IPS-NIHi11 (cell line): ENCODE data around the gene SMIM34.
"Not testable (repeated sequence)": the region's sequence is repeated elsewhere in the genome, so short reads cannot be mapped to it uniquely, and the experiment has no call there.

Source experiments
- DNase-seq: peaks from one replicate; pipeline ENCODE4 v3.0.0; 2012; ENCODE audit warnings: mixed read lengths, low spot score

SMIM34 gene, protein sequence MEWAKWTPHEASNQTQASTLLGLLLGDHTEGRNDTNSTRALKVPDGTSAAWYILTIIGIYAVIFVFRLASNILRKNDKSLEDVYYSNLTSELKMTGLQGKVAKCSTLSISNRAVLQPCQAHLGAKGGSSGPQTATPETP

DNA sequence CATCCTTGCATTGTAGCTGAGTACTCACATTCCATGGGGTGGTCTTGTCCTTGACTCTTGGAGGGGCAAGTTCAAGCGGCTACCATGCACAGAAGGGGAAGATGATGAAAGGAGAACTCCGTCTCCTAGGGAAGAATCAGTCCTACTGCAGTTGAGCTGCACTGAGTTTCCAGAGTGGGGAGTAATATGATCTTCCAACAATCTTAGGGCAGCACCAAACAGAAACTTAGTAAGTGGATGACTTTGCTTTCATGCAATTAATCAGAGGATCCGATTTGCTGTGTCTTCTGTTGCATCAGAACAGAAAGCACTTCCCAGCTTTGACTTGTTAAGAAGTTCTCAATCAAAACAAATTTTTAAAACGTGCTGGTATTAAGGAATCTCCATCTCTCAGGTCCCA, at the start of gene SMIM34:
Gene SMIM34 (minus strand): TSS at position 147 of the 400 bp plus-strand sequence. CDS start 112 bp downstream, at position 35.
- DNase-seq: not testable (repeated sequence)

DNA sequence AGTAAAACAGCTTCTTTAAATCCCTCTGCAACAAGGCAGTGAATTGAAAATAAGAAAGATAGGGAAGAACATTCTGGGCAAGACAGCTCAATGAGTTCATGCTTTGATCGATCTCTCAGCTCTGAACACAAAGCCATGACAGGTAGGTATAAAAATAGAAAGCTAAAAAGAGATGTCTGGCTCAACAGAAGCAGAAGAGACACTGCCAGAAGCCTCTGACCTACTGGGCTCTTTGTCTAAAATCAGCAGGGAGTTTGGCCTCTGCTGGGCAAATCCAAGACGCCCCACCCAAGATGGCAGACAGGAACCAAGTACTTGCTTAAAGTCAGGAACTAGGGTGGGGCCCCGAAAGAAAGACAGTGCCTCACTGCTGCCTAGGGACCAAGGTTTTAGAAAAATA, 43.6 kb upstream of the SMIM34 start:
- not testable (repeated sequence) for DNase-seq

DNA sequence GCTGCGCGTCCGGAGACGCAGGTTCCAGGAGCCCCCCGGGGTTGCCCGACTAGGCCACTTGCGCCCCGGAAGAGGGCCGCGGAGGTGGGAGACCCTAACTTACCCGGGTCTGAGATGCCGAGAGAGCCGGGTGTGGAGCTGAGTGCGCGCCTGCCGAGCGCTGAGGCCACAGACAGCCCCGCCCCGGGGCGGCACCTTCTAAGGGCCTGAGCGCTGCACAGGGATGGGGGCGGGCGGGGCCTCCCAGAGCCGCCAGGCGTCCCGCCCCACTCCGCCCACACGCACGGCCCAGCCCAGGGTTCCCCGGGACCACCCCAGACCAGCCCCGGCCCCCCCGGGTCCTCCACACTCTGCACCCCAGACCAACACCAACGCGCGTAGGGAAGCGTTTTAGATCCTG, 35.7 kb upstream of the SMIM34 start:
- not testable (repeated sequence) for DNase-seq

DNA sequence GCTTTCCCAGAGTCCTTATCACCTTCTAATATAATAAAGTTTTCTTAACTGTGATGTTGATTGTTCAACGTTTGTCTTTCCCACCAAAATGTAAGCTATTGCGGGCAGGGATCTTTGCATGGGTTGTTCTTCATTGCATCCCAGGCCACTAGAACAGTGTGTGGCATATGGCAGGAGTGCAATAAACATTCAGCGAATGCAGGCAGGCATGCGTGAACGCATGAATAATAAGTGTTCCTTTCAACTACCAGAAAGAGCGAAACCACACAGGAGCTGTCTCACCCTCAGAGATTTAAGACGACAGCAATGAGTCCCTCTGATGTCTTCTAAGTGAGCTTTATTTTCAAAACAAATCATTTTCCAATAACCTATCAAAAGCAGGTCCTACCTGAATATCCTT, 34.5 kb upstream of the SMIM34 start:
- DNase-seq: not testable (repeated sequence)

DNA sequence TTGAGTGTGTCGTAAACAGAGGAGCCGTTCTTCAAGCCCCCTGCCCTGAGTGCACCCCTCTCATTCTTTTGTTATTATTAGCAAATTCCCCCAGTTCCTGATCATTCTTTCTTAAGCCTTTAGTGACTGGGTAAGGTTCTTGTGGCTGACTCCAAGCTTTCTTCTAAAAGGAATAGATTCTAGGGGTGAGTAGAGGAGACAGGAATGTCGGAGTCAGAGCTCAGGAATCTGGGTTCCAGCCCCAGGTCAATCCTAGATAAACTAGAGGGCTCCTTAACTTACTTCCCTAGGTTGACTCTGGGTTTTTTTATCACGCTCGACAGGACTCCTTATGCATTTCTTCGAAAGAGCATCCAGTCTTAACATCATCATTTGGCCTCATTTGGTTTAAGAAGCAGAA, 32.4 kb upstream of the SMIM34 start:
- not testable (repeated sequence) for DNase-seq

DNA sequence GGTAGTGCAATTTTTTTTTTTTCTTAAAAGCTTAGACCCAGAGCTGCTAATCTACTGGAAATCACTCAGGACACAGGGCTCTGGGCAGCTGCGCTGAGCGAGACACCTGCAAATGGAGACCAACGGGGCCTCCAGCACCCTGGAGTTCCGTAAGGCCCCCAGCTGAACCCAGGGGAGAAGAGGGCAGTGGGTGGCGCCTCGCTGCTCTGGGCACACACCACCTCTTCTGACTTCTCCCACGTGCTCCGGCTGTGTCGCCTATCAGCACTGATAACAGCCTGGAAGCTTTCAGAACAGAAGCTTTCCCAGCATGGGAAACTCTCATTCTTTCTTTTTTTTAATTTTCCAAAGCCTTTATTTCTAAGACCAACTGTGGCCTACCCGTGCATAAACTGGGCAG, 31.9 kb upstream of the SMIM34 start:
- not testable (repeated sequence) for DNase-seq

DNA sequence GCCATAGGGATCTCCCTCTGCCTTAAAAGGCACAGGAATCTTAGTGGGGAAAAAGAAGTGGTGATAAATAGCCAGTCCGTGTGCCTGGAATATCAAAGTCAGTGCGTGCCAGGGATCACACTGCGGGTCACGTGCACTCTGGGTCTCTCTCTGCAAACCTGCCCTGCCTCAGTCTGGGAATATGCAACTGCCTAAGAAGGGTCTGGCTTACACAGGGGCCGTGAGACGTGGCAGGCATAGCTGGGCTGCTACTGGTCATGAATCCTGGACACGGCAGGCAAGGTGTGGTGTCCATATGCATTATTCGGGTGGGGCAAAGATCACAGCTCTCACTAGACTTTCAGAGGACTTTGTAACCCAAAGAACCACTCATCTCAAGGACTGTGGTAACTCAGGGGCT, 23.3 kb upstream of the SMIM34 start:
- not testable (repeated sequence) for DNase-seq

DNA sequence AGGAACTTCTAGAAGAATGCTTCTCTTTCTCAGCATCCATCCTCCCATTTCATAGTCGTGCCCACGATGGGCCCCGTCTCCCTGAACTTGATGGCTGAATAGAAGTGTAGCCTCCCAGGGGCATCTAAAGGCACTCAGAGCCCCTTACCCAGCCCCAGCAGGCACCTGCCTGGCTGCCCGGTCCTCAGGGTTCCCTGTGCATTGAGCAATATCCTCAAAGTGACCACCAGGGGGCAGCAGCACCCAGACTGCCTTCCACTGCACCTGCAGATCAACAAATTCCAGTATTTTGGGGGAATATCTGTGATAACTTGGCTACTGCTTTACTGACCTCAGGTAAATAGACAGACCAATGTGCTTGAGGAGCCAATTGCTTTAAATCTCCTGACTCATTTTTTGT, 19.7 kb upstream of the SMIM34 start:
- not testable (repeated sequence) for DNase-seq

DNA sequence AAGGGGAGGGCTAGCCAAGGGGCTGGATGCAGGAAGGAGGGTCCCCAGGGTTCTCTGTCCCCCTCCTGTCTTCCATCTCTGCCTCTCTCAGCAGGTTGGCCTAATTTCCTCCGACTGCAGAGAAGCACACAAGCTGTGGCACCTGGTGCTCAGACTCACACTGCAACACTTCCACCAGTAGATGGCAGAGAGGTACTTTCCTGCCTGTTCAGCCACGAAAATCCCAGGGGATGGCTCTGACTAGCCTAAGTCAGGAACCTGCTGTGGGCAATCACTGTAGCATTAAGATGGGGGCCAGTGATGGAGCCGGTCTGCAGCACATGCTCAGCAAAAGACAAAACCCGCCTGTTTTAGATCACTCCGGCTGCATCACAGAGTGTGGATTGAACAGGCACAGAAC, 6.0 kb upstream of the SMIM34 start:
- DNase-seq: not testable (repeated sequence)

DNA sequence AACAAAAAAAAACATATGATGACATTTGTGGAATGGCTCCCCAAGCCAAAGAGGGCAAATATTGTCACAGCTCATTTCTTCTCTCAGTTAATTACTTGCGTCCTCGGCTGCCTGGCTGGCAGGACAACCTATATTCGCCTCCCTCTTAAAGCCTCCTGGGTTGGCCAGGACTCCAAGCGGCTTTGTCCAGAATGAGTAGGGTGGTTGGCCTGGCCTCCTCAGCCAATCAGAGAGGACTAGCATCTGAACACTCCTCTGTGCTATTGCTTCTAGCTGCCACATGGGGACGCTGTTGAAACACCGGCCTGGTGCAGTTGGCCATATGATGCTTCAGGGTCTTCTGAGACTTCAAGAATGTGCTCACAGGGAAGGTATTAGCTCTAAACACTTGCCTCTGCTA, 4.7 kb upstream of the SMIM34 start:
- not testable (repeated sequence) for DNase-seq

DNA sequence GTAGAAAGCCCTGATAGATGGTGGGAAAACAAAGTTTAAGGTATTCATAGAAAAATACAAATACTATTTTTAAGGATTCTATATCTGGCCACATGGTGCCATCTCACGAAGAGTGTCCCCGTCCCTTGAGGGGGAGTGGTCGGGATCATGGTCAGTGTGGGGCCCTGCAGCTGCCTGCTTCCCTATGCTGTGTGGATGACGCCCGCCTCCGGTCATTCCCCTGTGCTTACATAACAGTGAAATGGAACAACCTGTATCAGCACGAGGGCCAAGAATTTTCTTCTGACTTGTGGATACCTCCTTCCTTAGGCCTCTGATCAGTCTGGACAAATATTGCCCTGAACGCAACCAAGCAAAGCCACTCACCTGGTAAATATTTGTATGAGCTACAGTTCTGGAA, 3.6 kb upstream of the SMIM34 start:
- not testable (repeated sequence) for DNase-seq

DNA sequence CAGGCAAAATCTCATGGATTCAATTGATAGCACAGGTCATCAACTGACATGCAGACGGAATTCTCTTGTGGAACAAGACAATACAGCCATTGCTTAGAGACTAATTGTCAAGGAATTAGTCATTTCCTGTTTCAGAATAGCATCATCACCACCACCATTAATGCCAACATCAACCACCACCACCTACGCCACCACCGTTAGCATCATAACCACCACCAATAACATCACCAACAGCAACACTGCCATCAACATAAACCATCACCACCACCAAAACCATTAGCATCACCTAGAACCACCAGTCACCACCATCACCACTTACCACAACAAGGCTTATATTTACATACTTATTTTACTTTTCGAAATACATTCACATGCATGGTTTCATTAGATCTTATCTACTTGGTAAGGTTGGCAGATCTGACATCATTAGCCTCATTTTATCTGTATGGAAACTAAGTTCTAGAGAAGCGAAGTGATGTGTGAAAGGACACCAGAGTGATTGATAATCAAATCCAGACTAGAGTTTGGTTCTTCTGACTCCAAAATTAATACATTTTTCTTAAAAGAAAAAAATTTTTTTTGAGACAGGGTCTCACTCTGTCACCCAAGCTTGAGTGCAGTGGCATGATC, 6.2 kb downstream of the SMIM34 start:
- not testable (repeated sequence) for DNase-seq

DNA sequence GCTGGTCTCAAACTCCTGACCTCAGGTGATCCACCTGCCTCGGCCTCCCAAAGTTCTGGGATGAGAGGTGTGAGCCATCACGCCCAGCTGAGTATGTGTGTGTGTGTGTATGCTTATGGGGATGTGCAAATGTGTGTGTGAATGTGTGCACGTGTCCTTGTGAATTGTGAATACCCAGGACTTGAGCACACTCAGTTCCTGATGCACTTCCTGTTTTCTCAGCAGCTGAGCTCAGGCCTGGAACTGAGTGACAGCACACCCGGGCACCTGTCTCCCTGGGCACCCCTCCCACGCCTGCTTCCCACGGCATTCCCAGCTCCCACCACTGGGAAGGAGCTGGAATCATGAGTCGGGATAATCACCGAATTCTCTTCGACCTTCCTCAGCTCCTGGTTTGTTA, 16.5 kb downstream of the SMIM34 start:
- not testable (repeated sequence) for DNase-seq

DNA sequence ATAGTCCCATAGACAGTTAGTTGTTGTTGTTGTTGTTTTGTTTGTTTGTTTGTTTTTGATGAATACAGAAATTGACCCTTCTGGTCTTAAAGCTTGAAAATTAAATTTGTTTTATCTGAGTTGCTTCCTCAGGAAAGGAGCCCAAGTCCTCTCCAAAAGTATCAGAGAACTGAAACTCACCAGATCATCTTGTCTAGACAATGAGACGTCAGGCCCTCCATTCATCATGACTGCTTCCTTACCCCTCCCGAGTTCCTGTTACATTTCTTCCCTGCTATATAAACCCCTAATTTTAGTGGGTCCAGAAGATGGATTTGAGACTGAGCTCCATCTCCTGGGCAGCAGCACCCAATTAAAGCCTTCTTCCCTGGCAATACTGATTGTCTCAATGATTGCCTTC, 17.1 kb downstream of the SMIM34 start:
- not testable (repeated sequence) for DNase-seq

DNA sequence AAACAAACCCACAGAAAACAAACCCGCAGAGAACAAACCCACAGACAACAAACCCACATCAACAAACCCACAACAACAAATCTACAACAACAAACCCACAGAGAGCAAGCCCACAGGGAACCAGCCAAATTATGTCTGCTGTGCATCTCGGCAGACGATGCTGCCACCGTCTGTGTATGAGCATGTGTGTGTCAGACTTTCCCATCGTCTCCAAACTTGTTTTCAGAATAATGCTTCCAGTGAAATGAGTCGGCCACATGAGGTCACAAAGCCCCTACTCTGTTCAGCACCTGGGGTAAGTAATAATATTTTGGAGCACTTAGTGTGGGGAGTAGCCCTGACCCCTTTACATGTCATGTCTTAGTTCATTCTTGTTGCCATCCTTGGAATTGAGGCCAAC, 17.6 kb downstream of the SMIM34 start:
- DNase-seq: not testable (repeated sequence)

DNA sequence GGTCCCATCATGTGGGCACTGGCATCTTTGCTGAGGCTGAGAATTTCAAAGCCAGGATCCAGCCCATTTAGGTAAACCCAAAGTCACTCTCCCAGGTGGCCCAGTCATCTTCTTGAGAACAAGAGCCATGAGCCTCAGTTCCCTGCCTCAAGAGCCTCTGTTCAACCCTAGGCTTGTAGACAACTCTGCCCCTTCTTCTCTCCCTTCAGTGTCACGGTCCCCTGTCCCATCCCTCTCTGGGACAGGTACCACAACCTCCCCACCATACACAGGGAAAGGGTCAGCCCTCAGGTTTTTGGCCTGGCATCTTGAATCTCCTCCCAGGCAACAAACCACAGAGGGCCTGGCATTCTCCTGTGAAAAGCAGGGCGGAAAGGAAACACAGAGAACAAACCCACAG, 18.1 kb downstream of the SMIM34 start:
- DNase-seq: not testable (repeated sequence)

DNA sequence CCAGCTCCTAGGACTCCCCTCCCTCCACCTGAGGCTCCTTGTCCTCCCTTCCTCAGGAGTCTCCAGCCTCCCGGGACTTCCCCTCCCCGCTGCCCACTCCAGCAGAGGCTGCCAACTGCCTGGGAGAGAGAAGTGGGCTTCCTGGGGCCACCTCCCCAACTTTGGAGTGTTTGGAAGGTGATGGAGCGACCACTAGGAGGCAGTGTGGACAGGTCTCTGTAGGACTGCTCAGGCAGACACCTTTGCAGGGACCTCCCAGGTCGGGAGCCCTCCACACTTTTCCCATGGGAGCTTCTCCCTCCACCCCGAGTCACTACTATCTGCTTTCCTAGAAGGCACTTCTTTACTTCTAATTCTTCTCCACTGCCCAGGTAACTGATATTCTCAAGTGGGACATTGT, 19.0 kb downstream of the SMIM34 start:
- not testable (repeated sequence) for DNase-seq

DNA sequence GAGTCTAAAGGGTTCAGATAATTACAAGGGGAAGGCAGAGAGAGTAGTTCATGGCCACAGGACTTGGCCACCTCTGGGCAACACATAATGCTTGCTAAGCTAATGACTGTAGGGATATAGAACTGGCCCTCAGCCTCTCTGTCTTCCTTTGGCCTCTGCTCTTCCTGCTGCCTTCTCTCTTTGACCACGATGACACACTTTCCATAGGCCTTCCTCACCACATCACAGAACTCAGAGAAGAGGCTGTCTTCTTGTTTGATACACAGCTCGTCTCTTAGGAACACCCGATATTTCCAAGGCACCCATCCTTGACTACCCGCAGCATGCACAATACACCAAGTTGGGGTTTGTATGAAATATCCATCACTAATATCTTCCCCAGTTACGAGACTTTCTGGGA, 23.2 kb downstream of the SMIM34 start:
- not testable (repeated sequence) for DNase-seq

DNA sequence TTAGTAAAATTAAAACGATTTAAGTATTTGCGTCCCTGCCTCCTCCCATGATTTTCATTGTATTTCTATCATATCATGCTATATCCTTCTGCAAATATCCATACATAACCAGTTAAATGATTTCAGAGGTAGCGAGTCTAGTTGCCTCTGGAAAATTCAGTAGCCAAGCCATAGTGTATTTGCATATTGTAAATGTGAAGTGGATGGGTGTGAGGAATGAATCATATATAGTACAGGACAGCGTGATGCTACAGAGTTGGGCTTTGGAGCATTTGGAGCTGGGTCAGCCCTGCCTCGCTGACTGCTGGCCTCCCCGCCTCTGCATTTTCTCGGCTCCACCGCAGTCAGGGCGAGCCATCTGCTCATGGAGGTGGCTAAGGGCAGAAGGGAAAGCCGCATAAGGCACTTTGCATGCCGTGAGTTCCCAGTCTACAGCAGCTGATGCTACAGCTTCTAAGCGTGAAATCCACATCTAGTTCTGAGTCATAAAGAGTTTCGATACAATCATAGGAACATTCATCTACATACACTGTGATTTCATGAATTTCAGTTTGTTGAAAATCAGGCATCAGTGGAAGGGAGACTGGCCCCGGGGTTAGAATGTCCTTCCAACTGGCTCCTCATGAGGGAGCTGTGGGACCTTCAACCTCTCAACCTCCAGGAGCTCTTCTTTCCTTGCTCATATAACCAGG, 39.9 kb downstream of the SMIM34 start:
- DNase-seq: not testable (repeated sequence)

DNA sequence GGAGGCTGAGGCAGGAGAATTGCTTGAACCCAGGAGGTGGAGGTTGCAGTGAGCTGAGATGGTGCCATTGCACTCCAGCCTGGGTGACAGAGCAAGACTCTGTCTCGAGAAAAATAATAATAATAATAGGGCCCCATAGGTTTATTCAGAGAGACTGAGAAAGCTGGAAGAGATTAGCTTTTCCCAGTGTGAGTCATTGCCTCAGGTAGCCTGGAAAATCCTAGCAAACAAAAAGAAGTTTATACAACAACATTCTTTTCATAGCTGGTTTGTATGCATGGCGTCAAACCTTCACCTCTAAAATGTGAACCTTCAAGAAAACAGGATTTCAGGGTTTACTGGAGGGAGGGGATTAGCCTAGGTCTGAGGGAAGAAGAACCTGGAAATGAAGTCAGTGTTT, 40.6 kb downstream of the SMIM34 start:
- not testable (repeated sequence) for DNase-seq

DNA sequence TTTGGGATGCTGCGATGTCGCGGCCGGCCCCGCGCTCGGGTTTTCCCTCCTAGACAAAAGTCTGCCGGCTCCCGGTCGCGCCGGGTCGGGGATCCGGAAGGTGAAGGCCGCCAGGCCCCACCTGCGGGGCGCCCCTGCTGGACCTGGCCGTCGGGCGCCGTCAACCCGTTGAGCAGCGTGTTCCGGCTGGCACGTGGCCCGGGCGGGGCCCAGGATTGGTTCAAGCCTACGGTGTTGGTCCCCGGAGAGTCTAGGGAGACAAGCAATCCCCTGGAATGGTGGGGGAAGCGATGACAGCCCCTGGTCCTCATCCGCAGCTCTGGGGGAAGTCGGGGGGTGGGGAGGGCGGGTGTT, 48.2 kb downstream of the SMIM34 start:
- DNase-seq: not testable (repeated sequence)

DNA sequence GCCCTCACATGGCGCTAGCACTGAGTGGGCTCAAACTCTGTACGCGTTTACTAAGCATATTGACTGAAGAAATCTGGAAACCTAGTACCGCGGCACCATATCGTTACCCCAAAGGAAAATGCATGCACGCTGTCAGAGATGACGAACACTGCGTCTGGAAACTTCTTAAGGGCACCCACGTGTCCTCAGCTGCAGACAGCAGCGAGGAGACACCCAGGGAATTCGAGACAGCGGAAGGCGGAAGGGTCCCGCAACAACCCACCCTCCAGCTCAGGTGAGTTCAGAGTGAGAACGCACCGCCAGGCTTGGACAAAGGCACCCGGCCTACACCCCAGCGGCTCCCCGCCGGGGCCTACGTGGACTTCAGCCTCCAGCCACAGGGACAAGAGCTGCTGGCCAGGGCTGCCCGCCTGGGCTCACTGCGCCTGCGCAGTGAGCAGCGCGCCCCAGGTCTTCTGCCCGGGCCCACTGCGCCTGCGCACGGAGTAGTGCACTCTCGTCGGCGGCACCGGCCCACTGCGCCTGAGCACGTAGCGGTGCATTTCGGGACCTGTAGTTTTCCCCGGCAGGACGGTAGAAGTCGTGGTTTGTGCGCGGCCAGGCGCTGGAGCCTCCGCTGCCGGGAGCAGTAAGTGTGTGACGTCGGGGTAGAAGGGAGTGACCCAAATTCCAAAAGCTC, 48.7 kb downstream of the SMIM34 start, which contains the start of gene SMIM11:
Gene SMIM11 (plus strand): TSS at position 568 of the 679 bp plus-strand sequence. CDS start 3,998 bp downstream, outside the sequence.
- not testable (repeated sequence) for DNase-seq

DNA sequence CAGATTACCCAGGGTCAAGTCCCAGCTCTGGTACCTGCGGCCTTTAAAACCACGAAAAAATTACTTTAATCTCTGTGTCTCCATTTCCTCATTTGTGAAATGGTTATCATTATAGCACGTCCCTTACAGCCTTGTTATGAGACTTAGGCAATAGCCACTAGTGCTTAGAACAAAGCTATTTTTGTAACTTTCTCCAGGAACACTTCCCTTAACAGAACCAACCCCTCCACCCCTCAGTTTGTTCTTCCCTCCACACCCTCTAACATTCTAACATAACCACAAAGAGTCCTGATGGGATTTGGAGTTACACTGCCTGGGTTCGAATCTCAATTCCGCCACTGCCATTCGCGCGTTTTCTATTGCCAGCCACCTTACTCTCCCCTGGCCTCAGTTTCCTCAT, 49.3 kb downstream of the SMIM34 start:
- not testable (repeated sequence) for DNase-seq
